PC-3 (cell line): ENCODE data around the gene MBTPS2. TPM values are rescaled to one million over a fixed set of nuclear protein-coding genes. Genes with fewer than 3 reads are reported as not detected.

Source experiments
- ATAC-seq: fragments of 200-7000 bp; cut with Tn5 transposase; 2 replicates; pipeline ENCODE4 v1.9.1; 2020; ENCODE audit warnings: mild to moderate bottlenecking, moderate library complexity
- BruUV-seq: library from RNA; stranded (reverse); fragments of 400-500 nt; replicated peaks from 2 replicates; lab custom pipeline; 2021; lab: Mats Ljungman, UMichigan
- CTCF ChIA-PET: fragments of 300-600 bp; sonication (Branson Sonifier 250); formaldehyde crosslinking; loops from one replicate; lab custom pipeline; 2022; ENCODE audit warnings: antibody characterized with exemption; lab: Charles Lee
- POLR2A ChIA-PET: fragments of 300-600 bp; sonication (Branson Sonifier 250); formaldehyde crosslinking; loops from one replicate; lab custom pipeline; 2022; ENCODE audit warnings: antibody characterized with exemption; ENCODE audit not compliant: unreplicated experiment; lab: Charles Lee
- DNase-seq: peaks from one replicate; pipeline ENCODE4 v3.0.0-alpha.2; 2015
- H2AFZ ChIP-seq: fragments of 300-600 bp; sonication (generic); 2 replicates; pipeline ENCODE4 v1.6.0; 2016; ENCODE audit warnings: antibody characterized with exemption, low read length
- H3F3A ChIP-seq: fragments of 300-600 bp; sonication (generic); one replicate; pipeline ENCODE4 v1.6.0; 2017; ENCODE audit warnings: antibody characterized with exemption, low read length, control low read depth, mild to moderate bottlenecking; ENCODE audit not compliant: unreplicated experiment
- H3K27ac ChIP-seq: fragments of 300-600 bp; sonication (generic); 2 replicates; pipeline ENCODE4 v1.5.1; 2016; ENCODE audit warnings: mild to moderate bottlenecking, low read length
- H3K27me3 ChIP-seq: fragments of 300-600 bp; sonication (generic); 2 replicates; pipeline ENCODE4 v1.6.1; 2016; ENCODE audit warnings: low read length, mixed read lengths
- H3K36me3 ChIP-seq: fragments of 300-600 bp; sonication (generic); 2 replicates; pipeline ENCODE4 v1.6.1; 2016; ENCODE audit warnings: low read depth, mixed run types, low read length, mixed read lengths
- H3K4me1 ChIP-seq: fragments of 300-600 bp; sonication (generic); 2 replicates; pipeline ENCODE4 v1.5.1; 2016; ENCODE audit warnings: low read length; ENCODE audit not compliant: insufficient read depth
- H3K4me2 ChIP-seq: fragments of 300-600 bp; sonication (generic); 2 replicates; pipeline ENCODE4 v1.6.0; 2016; ENCODE audit warnings: low read length
- H3K4me3 ChIP-seq: fragments of 300-600 bp; sonication (generic); 2 replicates; pipeline ENCODE4 v1.5.1; 2016; ENCODE audit warnings: mild to moderate bottlenecking, low read length, mixed read lengths
- H3K79me2 ChIP-seq: fragments of 300-600 bp; sonication (generic); 2 replicates; pipeline ENCODE4 v1.6.1; 2017; ENCODE audit warnings: low read length, mixed read lengths
- H3K9ac ChIP-seq: fragments of 300-600 bp; sonication (generic); 2 replicates; pipeline ENCODE4 v1.6.0; 2016; ENCODE audit warnings: mild to moderate bottlenecking, low read length
- H3K9me2 ChIP-seq: fragments of 300-600 bp; sonication (generic); replicated peaks from 2 replicates; pipeline ENCODE4 v1.6.1; 2016; ENCODE audit warnings: mixed run types, low read length, mixed read lengths
- H3K9me3 ChIP-seq: fragments of 300-600 bp; sonication (generic); 2 replicates; pipeline ENCODE4 v1.6.1; 2016; ENCODE audit warnings: low read length, mixed read lengths
- H4K20me1 ChIP-seq: fragments of 300-600 bp; sonication (generic); 2 replicates; pipeline ENCODE4 v1.6.1; 2016; ENCODE audit warnings: low read length, mixed read lengths
- EZH2 ChIP-seq: fragments of 300-600 bp; sonication (generic); IDR thresholded peaks from one replicate; pipeline ENCODE4 v1.6.1; 2017; ENCODE audit warnings: antibody characterized with exemption, mild to moderate bottlenecking, low read length; ENCODE audit not compliant: unreplicated experiment
- EZH2phosphoT487 ChIP-seq: fragments of 300-600 bp; sonication (generic); IDR thresholded peaks from 2 replicates; pipeline ENCODE4 v1.6.1; 2018; ENCODE audit warnings: mild to moderate bottlenecking, antibody characterized with exemption, low read length, borderline replicate concordance
- intact Hi-C: fragments of 100-400 bp; cut with micrococcal nuclease; formaldehyde crosslinking; loops from 2 replicates; pipeline ENCODE4 v1.9.0; 2023
- total RNA-seq: library from RNA; depleted of rRNA; stranded (reverse); fragments of >200 nt; gene quantifications from 2 replicates; pipeline ENCODE4 v1.2.3, GENCODE V29; 2014
- TF ChIP-seq, protein P1 (sequence below): fragments of 300-600 bp; sonication (generic); conservative IDR thresholded peaks from 2 replicates; pipeline ENCODE4 v1.5.1; 2017; ENCODE audit warnings: antibody characterized with exemption, low read depth, mild to moderate bottlenecking, low read length

The MBTPS2 gene
- total RNA-seq, 1 experiment from 2014 or later, result 5.8 TPM

DNA sequence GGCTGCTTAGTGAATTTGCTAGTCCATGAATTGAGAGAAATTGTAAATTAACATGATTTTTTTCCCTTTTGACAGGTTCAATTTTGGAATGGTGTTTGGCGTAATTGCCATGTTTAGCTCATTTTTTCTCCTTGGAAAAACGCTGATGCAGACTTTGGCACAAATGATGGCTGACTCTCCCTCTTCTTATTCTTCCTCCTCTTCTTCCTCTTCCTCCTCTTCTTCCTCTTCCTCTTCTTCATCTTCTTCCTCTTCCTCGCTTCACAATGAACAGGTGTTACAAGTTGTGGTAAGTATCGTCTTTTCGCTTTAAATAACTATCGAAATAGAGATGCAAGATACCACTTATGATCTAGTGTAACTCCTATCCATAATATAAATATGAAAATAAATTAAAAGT is 5.7 kb downstream of the MBTPS2 start:
- no peaks in the 10 kb centered on the region for H3K9me2 ChIP-seq
- no peaks in the 10 kb centered on the region for H3K9me3 ChIP-seq
- H3K79me2 ChIP-seq, result peaks cover 13% of the 10 kb centered on the region
- H3K4me3 ChIP-seq, result no peak overlapping the region
- no peak for DNase-seq
- H3K4me1 ChIP-seq, result peaks cover 7% of the 10 kb centered on the region; the same call in 1 of the 2 replicates
- BruUV-seq, result no TSS peak
- CTCF ChIA-PET, result no interaction called here
- H3F3A ChIP-seq, result no peaks in the 10 kb centered on the region
- H2AFZ ChIP-seq, result no peak overlapping the region
- intact Hi-C loops, result no loop called here
- no peak for TF ChIP-seq EZH2phosphoT487
- no peak for TF ChIP-seq EZH2
- TF ChIP-seq, protein P1, sequence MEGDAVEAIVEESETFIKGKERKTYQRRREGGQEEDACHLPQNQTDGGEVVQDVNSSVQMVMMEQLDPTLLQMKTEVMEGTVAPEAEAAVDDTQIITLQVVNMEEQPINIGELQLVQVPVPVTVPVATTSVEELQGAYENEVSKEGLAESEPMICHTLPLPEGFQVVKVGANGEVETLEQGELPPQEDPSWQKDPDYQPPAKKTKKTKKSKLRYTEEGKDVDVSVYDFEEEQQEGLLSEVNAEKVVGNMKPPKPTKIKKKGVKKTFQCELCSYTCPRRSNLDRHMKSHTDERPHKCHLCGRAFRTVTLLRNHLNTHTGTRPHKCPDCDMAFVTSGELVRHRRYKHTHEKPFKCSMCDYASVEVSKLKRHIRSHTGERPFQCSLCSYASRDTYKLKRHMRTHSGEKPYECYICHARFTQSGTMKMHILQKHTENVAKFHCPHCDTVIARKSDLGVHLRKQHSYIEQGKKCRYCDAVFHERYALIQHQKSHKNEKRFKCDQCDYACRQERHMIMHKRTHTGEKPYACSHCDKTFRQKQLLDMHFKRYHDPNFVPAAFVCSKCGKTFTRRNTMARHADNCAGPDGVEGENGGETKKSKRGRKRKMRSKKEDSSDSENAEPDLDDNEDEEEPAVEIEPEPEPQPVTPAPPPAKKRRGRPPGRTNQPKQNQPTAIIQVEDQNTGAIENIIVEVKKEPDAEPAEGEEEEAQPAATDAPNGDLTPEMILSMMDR, result no peak
- ATAC-seq, result no peak
- H3K36me3 ChIP-seq, result peaks cover 9% of the 10 kb centered on the region; the same call in 1 of the 2 replicates
- H4K20me1 ChIP-seq, result no peaks in the 10 kb centered on the region
- H3K27ac ChIP-seq, result no peak overlapping the region
- no peaks in the 10 kb centered on the region for H3K27me3 ChIP-seq
- no peak overlapping the region for H3K9ac ChIP-seq
- no peak overlapping the region for H3K4me2 ChIP-seq
- POLR2A ChIA-PET, result no interaction called here

- no peaks in the 10 kb centered on the region for H3K9me2 ChIP-seq
- no TSS peak for BruUV-seq
Observed at GRCh38 chrX:21847342-21847741, 7.9 kb downstream of the MBTPS2 start.

DNA sequence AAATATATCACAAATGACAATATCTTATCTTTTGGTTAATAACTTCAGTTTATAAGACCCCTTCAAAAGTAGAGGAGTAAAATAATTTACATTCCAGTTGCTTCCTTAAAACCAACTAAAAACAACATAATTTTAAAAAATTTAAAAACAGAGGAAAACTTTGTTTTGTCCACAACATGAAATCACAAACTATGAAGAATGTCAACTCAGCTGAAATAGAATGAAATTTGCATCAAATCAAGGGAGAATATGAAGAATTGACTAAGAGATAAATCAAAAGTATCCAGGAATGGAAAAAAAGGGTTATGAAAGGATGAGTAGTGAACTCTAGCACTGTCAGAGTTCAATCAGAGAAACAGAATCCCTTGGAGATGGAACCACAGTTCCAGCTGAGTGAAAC is 14.2 kb downstream of the MBTPS2 start:
- H3K79me2 ChIP-seq, result no peaks in the 10 kb centered on the region
- ATAC-seq (no peak), DNase-seq (no peak)
- BruUV-seq, result no TSS peak
- no peaks in the 10 kb centered on the region for H3K27me3 ChIP-seq
- ChIA-PET CTCF (no interaction called here), POLR2A (no interaction called here)
- H3K9me2 ChIP-seq, result no peaks in the 10 kb centered on the region
- H3K4me3 ChIP-seq, result no peak overlapping the region
- H3K36me3 ChIP-seq, result peaks cover 8% of the 10 kb centered on the region
- H3K27ac ChIP-seq, result no peak overlapping the region
- no peaks in the 10 kb centered on the region for H3K4me1 ChIP-seq
- H4K20me1 ChIP-seq, result no peaks in the 10 kb centered on the region
- H3F3A ChIP-seq, result no peaks in the 10 kb centered on the region
- no peak overlapping the region for H3K4me2 ChIP-seq
- H3K9me3 ChIP-seq, result no peaks in the 10 kb centered on the region
- intact Hi-C loops, result no loop called here
- no peak overlapping the region for H2AFZ ChIP-seq
- no peak for TF ChIP-seq EZH2phosphoT487
- no peak for TF ChIP-seq EZH2
- TF ChIP-seq, protein P1, result no peak
- H3K9ac ChIP-seq, result no peak overlapping the region

More at GRCh38 chrX:21847342-21847741, 7.9 kb downstream of the MBTPS2 start:
- Histone ChIP-seq H3K4me2 (no peak overlapping the region), H3K27ac (no peak overlapping the region), H3K27me3 (no peaks in the 10 kb centered on the region), H3K4me3 (no peak overlapping the region), H3K9me3 (no peaks in the 10 kb centered on the region), H3K79me2 (no peaks in the 10 kb centered on the region), H3K36me3 (peaks cover 11% of the 10 kb centered on the region; the same call in 1 of the 2 replicates), H3K4me1 (no peaks in the 10 kb centered on the region), H4K20me1 (no peaks in the 10 kb centered on the region), H3K9ac (no peak overlapping the region), H2AFZ (no peak overlapping the region), H3F3A (no peaks in the 10 kb centered on the region)
- DNase-seq, result no peak
- intact Hi-C loops, result no loop called here
- CTCF ChIA-PET, result interaction anchor here (0.6 kb wide), 1 partner anchor 125 kb away, joined by 3 read pairs; no protein-coding TSS in a partner anchor
- no peak for ATAC-seq
- TF ChIP-seq EZH2 (no peak), EZH2phosphoT487 (no peak)
- TF ChIP-seq, protein P1, result no peak
- POLR2A ChIA-PET, result no interaction called here
